Loucy (cell line): ENCODE data around the gene NSMCE1.

Source experiments
- CTCF ChIP-seq: fragments of 200-600 bp; sonication (generic); conservative IDR thresholded peaks from 2 replicates; pipeline ENCODE4 v1.5.1; 2014; ENCODE audit warnings: mild to moderate bottlenecking, antibody characterized with exemption, low read length
- EZH2phosphoT487 ChIP-seq: fragments of 200-600 bp; IDR thresholded peaks from 2 replicates; pipeline ENCODE4 v1.6.1; 2018; ENCODE audit warnings: antibody characterized with exemption, mild to moderate bottlenecking, moderate library complexity, borderline replicate concordance

DNA sequence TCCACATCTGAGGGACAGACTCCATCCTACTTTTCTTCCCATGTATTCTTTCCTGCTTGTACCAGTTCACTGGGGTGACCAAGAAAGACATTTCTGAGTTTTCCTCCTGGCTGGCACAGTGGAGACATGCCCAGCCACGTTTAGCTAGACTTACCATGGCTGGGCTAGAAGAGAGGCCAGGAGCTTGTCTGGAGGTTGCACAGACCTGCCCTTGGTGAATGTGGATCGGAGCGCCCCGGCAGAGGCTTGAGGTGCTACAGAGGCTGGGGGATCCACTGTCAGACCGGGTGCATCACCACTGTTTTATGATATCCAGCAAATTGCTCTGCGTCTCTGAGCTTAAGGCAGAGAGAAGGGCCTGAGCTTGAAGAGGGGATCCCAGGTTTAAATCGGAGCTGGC is 48.7 kb upstream of the NSMCE1 start:
- no peak for TF ChIP-seq CTCF
- TF ChIP-seq EZH2phosphoT487, result no peak
